NB4 (cell line): ENCODE data around the gene TSHZ2.

Source experiments
- POLR2A ChIP-seq: IDR thresholded peaks from 2 replicates; pipeline ENCODE4 v1.6.1; 2011; ENCODE audit warnings: mild to moderate bottlenecking; ENCODE audit not compliant: insufficient read length; ENCODE audit errors: extremely low read depth
- TF ChIP-seq, protein P1 (sequence below): IDR thresholded peaks from one replicate; pipeline ENCODE4 v1.5.1; 2012; ENCODE audit warnings: low read depth, low read length
- TF ChIP-seq, protein P2 (sequence below): IDR thresholded peaks from 2 replicates; pipeline ENCODE4 v1.6.1; 2011; ENCODE audit warnings: low read depth, low read length

- TF ChIP-seq, protein P1, sequence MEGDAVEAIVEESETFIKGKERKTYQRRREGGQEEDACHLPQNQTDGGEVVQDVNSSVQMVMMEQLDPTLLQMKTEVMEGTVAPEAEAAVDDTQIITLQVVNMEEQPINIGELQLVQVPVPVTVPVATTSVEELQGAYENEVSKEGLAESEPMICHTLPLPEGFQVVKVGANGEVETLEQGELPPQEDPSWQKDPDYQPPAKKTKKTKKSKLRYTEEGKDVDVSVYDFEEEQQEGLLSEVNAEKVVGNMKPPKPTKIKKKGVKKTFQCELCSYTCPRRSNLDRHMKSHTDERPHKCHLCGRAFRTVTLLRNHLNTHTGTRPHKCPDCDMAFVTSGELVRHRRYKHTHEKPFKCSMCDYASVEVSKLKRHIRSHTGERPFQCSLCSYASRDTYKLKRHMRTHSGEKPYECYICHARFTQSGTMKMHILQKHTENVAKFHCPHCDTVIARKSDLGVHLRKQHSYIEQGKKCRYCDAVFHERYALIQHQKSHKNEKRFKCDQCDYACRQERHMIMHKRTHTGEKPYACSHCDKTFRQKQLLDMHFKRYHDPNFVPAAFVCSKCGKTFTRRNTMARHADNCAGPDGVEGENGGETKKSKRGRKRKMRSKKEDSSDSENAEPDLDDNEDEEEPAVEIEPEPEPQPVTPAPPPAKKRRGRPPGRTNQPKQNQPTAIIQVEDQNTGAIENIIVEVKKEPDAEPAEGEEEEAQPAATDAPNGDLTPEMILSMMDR: no peak
- TF ChIP-seq, protein P2, sequence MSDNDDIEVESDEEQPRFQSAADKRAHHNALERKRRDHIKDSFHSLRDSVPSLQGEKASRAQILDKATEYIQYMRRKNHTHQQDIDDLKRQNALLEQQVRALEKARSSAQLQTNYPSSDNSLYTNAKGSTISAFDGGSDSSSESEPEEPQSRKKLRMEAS: no peak
- no peak for TF ChIP-seq POLR2A
These were observed 480.9 kb downstream of the TSHZ2 start for GRCh38 chr20:53453076-53453475.
